HG02759 (cell line): Measurements from ENCODE around the gene TNFRSF13B.
"Not testable (repeated sequence)": the region's sequence is repeated elsewhere in the genome, so short reads cannot be mapped to it uniquely, and the experiment has no call there.

Source experiments
- ATAC-seq: cut with Tn5 transposase; IDR thresholded peaks from one replicate; pipeline ENCODE4 v1.9.1; 2021; ENCODE audit warnings: mild to moderate bottlenecking, moderate library complexity; ENCODE audit not compliant: unreplicated experiment

The TNFRSF13B gene

DNA sequence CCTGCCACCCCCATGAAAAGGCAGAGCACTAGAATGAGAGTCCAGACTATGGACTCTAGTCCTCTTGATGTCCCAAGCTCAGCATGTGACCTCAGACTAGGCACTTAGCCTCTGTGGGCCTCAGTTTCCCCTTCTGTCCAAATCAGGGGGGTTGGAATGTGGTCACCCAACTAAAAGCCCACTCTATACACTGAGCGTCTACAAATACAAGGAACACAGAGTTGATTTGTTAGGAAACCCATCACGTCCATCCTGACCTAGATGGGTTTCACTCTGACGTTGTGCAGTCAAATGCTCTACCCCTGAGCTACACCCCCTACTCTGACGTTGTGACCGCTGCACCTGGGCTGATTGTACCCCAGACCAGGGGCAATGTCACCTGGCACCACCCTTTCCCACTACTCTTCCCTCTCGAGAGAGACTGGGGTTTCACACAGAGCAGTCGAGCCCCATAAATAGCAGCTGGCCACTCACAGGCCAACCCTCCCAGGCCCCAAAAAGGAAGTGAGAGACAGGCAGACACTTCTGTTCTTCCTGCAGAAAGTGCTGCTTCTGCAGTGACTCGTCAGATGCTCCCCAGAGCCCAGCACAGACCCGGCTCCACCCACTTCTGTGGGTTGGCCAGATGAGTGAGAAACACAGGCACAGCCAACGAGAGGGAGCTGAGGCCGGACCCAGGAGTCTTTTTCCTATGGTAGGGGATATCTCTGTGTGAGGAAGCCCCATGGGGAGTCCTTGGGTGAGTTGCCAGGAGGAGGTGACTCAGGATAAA, 16.1 kb upstream of the TNFRSF13B start:
- peak; percentile 72 for ATAC-seq

DNA sequence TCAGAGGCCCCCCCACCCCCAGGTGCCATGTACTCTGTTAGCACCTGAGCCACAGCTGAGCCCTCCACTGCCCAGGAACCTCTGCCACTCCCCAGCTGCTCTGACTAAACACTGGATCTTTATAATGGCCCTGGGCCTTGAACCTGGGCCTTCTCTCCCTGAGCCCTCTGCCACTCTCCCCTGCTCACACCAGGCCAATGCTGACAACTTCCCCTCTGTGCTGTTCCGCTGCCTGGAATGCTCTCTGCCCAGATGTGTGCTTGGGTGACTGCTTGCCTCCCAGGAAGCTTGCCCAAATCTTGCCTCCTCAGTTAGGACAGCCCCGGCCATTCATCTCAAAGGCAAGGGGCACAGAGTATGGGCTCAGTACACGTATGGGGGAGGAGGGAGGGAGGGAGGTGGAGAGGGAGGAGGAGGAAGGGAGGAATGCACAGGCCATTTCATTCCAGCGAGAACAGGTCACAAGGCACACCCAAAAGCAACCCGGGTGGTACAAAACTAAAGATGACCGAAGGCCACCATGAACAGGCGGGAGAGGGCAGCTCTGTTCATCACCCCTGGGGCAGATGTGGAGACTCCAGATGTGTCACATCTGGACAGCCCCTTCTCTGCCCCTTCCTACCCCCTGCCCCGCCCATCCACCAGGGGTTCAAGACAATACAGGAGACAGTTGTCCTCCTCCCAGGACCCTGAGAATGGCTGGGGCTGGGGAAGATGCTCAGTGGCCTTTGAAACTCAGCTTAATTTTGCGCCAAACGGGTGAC, 15.3 kb upstream of the TNFRSF13B start:
- ATAC-seq = no peak

DNA sequence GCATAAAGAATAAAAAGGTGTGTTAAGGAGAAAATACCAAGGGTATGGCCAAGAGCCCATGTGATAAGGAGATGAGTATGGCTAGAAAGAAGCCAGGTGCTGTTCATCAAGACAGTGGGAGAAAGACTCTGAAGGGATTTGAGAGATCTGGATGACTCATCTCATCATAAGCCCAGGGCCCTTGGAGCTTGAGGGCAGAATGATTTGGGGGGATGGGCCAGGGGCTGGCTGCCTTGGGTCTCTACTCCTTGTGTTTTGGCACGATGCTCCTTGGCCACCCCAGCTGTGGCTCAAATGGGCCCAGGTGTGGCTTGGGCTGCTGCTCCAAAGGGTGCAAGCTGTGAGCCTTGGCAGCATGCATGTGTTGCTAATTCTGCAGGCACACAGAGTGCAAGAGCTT, 14.5 kb upstream of the TNFRSF13B start:
- ATAC-seq = no peak

DNA sequence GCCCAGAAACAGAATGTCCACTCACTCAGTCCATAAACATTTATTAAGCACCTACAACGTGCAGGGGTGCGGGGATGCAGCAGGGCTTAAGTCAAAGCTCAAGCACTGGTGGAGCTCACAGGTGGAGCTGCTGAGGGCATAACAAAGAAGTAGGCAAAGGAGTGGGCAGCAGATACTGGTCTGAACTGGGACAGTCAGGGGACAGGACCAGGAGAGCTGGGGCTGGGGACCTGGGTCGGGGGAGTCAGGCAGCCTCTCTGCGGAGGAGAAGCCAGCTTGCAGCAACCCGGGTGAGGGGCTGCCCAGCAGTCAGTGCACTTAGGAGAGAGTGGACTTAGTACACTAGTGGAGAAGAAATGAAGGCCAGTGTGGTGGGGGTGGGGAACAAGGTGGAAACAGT, 10.0 kb upstream of the TNFRSF13B start:
- no peak for ATAC-seq

DNA sequence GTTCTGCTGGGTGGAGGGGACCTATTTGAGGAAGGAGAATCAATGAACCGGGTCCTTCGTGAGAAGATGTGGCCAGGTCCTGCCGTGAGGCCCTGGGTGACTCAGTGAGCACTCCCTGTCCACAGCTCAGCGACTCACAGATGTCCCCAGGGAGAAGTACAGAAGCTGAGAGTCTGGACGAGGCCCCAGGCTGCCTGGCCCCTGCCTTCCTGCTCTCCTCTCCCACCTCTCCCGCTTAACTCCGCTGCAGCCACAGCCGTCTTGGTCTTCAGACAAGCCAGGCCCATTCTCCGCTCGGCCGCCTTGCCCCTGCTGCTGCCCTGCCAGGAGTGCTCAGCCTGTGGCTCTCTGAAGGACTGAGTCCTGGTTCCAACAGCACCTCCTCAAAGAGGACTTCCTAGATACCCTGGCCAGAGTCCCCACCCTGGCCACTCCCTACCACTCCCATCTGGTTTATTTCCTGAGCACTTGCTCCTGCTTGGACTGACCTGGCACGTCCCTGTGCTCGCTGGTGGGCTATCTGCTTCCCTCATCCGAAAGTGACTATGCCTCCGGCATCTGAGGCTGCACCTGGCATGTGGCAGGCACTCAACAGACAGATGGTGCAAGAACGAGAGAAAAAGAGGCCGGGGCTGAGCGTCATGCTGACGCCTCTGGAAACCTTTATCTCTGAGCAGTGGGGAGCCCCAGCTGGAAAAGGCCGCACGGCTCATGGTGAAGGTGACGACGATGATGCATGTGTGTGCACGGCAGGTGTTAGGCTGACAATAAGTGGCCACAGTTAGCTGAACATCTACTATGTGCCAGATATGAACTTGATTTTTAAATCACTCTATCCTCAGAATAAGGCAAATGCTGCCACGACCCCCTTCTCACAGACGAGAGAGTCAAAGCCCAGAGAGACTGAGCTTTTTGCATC, 9.2 kb upstream of the TNFRSF13B start:
- ATAC-seq = peak; percentile 57

DNA sequence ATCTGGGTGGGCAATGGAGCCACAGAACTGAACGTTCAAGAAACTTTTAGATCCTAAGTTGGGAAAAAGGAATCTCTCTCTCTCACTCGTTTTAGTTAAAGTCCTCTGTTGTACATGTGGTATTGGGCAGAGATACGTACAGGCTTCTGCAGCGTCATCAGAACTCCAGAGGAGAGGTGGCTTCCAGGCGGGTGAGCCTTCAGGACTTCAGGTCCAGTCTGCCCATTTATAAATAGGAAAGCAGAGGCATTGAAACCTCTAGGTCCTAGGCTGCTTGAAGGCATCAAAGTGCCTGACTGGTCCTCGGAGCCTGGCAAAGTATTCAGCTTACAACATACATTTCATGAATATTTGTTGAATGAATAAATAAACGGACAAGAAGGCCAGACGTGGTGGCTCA, 8.1 kb upstream of the TNFRSF13B start:
- ATAC-seq = no peak

DNA sequence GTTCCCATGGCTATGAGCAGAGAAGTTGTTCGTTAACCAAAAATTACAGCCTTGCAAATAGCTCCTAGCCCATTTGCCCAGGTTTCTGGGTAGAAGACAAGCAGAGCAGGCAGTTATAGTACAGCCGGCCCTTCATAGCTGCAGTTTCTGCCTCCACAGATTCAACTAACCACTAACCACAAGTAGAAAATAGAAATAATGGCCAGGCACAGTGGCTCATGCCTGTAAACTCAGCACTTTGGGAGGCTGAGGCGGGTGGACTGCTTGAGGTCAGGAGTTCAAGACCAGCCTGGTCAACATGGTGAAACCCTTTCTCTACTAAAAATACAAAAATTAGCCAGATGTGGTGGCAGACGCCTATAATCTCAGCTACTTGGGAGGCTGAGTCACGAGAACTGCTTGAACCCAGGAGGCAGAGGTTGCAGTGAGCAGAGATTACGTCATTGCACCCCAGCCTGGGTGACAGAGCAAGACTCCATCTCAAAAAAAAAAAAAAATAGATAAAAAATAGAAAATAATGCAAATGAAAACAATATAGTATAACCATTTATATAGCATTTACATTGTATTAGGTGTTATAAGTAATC, 7.4 kb upstream of the TNFRSF13B start:
- peak; percentile 23 for ATAC-seq

DNA sequence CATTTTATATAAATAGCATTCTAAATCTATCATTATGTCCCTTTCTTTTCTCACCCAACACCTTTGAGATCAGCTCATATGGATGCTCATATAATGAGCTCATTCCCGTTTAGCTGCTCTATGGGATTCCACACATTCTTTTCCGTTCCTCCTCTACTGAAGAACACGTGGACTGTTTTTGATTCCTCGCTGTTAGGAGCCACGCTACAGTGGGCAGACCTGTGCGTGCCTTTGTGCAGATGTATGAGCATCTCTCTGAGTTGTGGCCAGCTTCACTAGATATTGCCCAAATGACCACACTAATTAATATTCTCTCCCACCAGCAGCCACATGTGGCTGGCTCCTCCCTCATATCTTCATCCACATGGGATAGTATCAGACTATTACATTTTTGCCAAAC, 6.0 kb upstream of the TNFRSF13B start:
- no peak for ATAC-seq

DNA sequence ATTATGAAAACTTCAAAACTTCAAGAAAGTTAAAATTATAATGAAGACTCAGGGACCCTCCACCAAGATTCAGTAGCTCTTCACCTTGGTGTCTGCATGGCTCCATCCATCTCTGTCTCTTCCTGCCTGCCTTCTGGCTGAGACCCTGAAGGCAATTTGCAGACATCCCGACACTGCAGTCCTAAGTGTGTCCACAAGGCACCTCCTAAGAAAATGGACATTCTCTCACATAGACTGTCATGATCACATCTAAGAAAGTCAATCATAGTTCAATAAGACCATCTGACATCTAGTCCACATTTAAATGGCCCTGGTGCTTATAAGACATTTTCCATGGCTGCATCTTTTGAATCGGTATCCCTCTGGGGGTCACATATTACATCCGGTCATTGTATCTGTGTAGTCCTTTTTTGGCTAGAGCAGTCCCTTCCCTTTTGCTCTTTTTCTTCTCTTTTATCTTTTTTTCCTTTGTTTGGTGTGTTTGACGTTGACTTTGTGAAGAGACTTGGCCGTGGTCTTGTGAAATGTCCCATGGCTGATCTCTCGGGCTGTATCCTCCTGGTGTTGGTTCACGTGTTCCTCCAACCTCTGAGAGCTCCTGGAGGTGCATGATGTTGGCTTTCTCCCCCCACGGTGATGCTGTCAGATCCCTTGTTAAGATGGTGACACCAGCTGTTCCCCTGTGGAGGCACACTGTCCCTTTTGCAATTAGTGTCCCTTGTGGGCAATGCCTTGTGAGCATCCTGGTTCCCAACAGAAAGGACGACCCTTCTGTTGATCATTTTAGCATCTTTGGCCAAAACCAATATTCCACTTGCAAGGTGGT, 5.0 kb upstream of the TNFRSF13B start:
- ATAC-seq = no peak

DNA sequence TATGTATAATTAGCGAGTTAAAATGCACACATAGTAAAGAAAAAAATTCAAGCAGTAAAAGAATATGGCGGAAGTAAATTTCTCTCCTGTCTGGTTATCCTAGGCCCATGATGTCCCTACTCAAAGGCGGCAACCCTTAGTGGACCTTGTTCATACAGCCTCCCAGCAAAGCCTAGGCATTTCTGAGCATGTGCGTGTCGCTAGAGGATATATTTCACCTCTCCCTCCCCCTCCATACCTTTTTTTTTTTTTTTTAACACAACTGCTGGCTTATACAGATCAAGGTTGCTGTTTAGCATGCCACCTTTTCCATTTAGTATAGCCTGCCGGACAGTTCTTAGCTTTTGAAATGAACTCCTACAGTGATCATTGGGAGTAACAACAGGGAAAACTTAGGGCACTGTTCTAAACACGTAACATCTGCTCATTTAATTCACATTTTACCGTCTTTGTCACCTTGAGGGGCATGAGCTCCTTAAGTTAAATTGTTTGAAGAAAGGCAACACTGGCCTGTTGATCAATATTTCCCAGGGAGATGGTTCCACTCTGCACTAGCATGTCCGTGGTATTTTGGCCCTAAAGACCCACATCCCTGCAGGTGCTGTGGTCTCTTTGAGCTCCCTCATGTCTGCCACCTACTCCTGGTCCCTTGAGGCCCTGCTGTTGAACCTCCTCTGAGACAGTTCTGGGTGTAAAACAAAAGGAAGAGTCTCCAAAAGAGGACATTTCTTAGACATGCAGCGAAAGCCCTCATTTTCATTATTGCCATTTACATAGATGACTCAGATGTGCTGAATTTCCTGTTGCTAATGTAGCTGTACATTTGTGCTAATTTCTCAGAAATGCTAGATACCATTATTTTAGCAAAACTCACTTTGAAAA, 4.1 kb upstream of the TNFRSF13B start:
- peak; percentile 17 for ATAC-seq

DNA sequence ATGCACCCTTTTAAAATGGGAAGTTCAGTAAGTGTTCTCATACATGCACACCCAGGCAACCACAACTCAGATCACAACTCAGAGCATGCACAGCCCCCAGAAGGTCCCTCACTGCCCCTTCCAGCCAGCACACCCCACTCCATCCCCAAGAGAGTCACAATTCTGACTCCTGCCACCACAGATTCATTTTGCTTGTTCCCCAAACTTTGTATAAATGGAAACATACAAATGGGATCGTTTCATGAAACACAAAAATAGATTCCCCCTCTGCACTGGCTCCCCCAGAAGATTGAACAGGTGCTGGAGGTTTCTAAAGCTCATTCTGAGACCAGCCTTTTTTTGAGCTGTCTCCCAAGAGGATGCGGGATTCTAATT, 3.3 kb upstream of the TNFRSF13B start:
- no peak for ATAC-seq

DNA sequence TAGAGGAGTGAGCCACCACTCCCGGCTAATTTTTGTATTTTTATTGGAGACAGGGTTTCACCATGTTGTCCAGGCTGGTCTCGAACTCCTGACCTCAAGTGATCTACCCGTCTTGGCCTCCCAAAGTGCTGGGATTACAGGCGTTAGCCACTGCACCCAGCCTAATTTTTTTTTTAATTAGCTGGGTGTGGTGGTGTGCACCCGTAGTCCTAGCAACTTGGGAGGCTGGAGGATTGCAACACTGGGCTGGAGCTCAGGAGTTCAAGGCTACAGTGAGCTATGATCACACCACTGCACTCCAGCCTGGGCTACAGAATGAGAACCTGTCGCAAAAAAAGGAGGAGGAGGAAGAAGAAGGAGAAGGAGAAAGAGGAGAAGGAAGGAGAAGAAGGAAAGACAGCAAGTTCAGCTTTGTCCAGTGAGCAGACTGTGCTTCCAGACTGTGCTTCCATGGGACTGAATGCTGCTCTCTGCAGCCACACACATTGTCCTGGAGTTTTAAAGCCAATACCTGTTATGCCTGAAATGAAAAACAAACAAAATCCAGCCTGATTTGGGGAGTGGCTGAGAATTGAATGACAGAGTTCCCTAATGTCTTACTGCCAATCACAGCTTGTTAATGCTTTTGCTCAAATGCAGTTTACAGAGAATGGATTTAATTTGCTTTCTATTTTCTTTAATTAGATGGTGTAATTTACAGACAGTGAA, 2.8 kb upstream of the TNFRSF13B start:
- ATAC-seq = no peak

DNA sequence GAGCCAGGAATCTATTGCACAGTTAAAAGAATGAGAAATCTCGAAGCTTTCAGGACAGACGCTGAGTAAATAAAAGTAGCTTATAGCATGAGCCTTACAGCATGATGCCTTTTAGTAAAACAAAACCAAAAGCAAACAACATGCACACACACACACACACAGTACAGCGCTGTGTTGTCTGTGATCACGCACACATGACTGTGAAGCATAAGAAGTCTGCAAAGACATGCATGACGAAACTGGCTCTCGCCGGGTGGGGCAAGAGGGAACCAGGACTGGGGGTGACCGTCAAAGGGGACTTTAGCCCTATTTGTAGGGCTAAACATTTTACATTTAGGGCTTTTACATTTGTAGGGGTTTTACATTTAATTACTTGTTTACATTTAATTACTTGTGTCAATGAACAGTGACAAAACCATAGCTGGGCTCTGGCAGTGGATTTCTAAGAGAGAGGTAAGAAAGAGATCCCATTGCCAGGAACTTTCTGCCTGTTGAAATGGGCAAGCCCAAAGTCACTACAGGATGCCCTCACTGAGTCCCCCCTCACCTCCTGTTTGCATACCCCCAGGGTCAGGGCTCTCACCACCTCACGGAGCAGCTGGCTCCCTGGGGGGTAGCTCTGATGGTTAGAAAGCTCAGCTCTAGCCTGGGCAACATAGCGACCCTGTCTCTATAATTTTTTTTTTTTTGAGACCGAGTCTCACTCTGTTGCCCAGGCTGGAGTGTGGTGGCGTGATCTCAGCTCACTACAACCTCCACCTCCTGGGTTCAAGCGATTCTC, 2.0 kb upstream of the TNFRSF13B start:
- peak; percentile 31 for ATAC-seq

DNA sequence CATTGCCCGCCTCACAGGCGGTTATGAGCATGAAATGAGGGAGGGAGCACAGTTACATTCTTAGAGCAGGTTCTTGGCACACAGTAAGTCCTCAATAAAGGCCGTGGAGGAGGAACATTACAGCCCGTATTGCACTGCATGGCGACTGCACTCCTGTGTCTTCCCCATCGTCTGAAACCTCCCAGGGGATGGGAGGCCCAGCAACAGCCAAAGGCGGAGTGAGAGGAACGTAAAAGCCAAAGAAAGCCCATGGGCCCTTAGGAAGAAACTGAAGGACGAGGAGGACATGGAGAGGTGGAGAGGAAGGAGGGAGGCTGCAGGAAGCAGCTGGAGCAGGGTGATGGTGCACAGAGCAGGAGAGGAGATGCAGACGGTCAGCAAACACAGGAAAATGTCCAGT, 1.1 kb upstream of the TNFRSF13B start:
- ATAC-seq = not testable (repeated sequence)

DNA sequence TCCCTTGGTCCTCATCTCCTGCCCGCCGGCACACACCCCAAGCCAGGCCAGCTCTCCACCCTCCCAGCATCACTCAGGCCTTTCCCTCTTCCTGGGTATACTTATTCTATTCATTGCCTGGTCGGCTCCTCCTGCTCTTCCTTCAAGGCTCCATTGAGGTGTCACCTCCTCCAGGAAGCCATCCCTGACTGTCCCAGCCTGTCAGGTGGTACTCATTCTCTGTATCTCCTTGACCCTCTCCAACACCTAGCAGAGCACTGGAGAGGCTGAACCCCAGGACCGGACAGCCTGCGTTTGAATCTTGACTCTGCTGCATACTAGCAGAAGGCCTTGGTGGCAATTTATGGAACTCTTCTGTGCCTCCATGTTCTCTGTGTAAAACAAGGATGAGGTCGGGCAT, 428 bp upstream of the TNFRSF13B start:
- ATAC-seq = no peak

DNA sequence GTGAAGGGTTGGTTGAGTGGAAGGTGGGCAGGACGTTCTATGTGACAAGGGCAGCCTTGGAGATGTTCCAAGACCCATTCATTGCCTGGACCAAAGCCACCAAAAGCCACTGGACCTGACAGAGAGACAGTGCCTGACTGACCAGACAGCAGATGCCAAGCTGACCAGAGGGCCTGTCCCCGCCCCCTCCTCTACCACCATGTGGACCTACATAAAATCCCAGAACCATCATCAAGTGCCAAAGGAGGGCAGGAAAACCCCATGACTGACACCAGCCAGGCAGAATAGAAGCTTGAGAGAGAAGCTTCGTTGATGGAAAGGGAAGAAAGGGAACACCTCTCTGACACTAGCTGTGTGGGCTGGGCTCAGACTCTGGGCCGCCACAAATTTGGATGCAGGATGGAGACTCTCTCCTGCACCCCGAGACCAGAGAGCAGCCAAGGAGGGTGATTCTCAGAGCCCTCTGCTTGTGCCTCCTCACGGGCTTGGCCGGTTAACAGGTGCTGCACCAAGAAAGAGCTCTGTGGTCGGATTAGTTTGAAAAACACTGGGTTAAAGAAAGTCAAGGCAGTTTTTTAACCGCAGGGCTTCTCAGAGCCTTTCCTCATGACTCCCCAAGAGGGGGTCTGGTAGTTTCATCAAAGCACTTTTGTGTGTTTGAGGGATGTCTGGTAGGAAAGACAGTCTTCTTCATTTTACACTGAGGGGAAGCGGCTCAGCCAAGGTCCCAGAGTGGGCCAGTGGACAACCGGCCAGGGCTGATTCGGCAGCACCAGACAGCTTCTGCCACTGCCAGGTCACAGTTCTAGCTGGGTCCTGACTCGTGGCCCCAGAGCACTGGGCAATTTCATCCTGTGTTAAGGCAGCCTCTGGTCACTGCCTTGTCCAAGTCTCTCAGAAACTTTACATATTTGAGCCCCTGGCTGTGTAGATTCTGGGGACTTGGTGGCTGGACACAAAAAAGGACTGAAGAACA, 1.7 kb downstream of the TNFRSF13B start:
- peak; percentile 36 for ATAC-seq

DNA sequence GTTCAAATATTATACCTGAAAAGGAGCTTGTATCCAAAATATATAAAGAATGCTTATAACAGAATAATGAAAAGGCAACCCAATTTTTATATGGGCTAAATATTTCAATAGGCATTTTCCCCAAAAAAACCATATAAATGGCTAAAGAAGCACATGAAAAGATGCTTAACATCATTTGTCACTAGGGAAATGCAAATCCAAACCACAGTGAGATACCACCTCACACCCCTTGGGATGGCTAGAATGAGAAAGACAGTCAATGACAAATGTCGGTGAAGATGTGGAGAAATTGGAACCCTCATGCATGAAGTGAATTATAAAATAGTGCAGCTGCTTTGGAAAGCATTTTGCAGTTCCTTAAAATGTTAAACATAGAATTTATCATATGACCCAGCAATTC, 3.1 kb downstream of the TNFRSF13B start:
- ATAC-seq = no peak
